Spleen (tissue), 11 donors: Measurements from ENCODE around the gene CLASRP. TPM values are rescaled to one million over a fixed set of nuclear protein-coding genes. Genes with fewer than 3 reads are reported as not detected.
A peak's percentile ranks its signal among the peaks of the same experiment; 100 is the strongest.

ENCODE experiments used
- DNase-seq: peaks from one replicate; pipeline ENCODE4 v3.0.0-alpha.2; 2020
- H3K27ac ChIP-seq, 8 donors: fragments of 200-600 bp; sonication (generic) in 7 of 8; 1 replicate in 4 of 8; 2 replicates in 4 of 8; pipeline versions ENCODE4 v1.5.0 to v1.8.0; 2016 to 2021; ENCODE audit warnings: inconsistent platforms in 4 of 8, mild to moderate bottlenecking in 4 of 8, moderate library complexity in 1 of 8
- H3K27me3 ChIP-seq, 7 donors: fragments of 200-600 bp; sonication (generic) in 6 of 7; replicated peaks in 1 of 7; 1 replicate in 4 of 7; 2 replicates in 3 of 7; pipeline versions ENCODE4 v1.5.0 to v1.8.0; 2016 to 2021; ENCODE audit warnings: inconsistent platforms in 3 of 7, mild to moderate bottlenecking in 1 of 7
- H3K36me3 ChIP-seq, 6 donors: fragments of 200-600 bp; sonication (generic) in 5 of 6; 1 replicate in 4 of 6; 2 replicates in 2 of 6; pipeline versions ENCODE4 v1.5.0 to v1.8.0; 2016 to 2021; ENCODE audit warnings: inconsistent platforms in 2 of 6
- H3K4me1 ChIP-seq, 6 donors: fragments of 200-600 bp; sonication (generic) in 5 of 6; 1 replicate in 3 of 6; 2 replicates in 3 of 6; pipeline versions ENCODE4 v1.5.0 to v1.8.0; 2016 to 2021; ENCODE audit warnings: inconsistent platforms in 3 of 6
- H3K4me3 ChIP-seq, 8 donors: fragments of 200-600 bp; sonication (generic) in 7 of 8; 1 replicate in 4 of 8; 2 replicates in 4 of 8; pipeline versions ENCODE4 v1.5.0 to v1.8.0; 2016 to 2021; ENCODE audit warnings: inconsistent platforms in 4 of 8, mild to moderate bottlenecking in 4 of 8, moderate library complexity in 2 of 8
- H3K9me3 ChIP-seq, 8 donors: fragments of 200-600 bp; sonication (generic) in 7 of 8; 1 replicate in 4 of 8; 2 replicates in 4 of 8; pipeline versions ENCODE4 v1.5.0 to v1.8.0; 2016 to 2021; ENCODE audit warnings: inconsistent platforms in 4 of 8
- CTCF ChIP-seq, 11 experiments: fragments of 200-600 bp in 7 of 11; fragments of 450-650 bp in 4 of 11; sonication (generic) in 4 of 11; IDR thresholded peaks in 8 of 11; conservative IDR thresholded peaks in 3 of 11; 1 replicate in 7 of 11; 2 replicates in 4 of 11; pipeline versions ENCODE4 v1.4.0 to v1.8.0; 2016 to 2021; ENCODE audit warnings: antibody characterized with exemption in 11 of 11, inconsistent platforms in 4 of 11, mild to moderate bottlenecking in 1 of 11
- POLR2A ChIP-seq, 3 donors: fragments of 450-650 bp; IDR thresholded peaks; one replicate each; pipeline ENCODE4 v1.5.1; 2017; ENCODE audit warnings: antibody characterized with exemption in 3 of 3, mild to moderate bottlenecking in 1 of 3
- POLR2AphosphoS5 ChIP-seq, 3 donors: sonication (generic); formaldehyde crosslinking; IDR thresholded peaks; one replicate each; pipeline ENCODE4 v1.5.1; 2017; ENCODE audit warnings: antibody characterized with exemption in 3 of 3
- WGBS, 5 donors: extraction: QIAGEN DNeasy Blood & Tissue Kit in 3 of 5; methylation state at CpG; one replicate each; pipeline versions ENCODE4 v1.1.5 to v1.1.7; 2013 to 2018; 5-methylcytosine and 5-hydroxymethylcytosine counted together
- intact Hi-C: fragments of 100-400 bp; cut with DNase I; formaldehyde crosslinking; loops from one replicate; pipeline ENCODE4 v1.15.0; 2023; ENCODE audit warnings: low total_unique reads
- polyA plus RNA-seq, 3 donors: library from polyadenylated mRNA; stranded (reverse); fragments of 200-250 nt; gene quantifications; one replicate each; pipeline ENCODE4 v1.2.1, GENCODE V29; 2013
- total RNA-seq, 7 donors: library from RNA; depleted of rRNA in 3 of 7; stranded (reverse); fragments of >200 nt in 3 of 7; fragmentation: NEBNext Ultra II Directional in 4 of 7; extraction: Animal tissue kit (Norgen Biotek cat#: 25700) in 4 of 7; gene quantifications; one replicate each; pipeline versions ENCODE4 v1.1.0 to v1.2.1, GENCODE V29; 2016 to 2021
- donor health status: healthy with polysubstance abuse.
- donor health status: DM: no; HTN: no; CAD: no; lungs with moderate emphysema.
- donor health status: DM: no; HTN: no; CAD: no.
- donor health status: Bipolar disorder and iron deficiency.
- donor health status: healthy.
- donor health status: DM: no; HTN: no; CAD: no.
- donor health status: DM: yes; HTN: yes; CAD: no.

CLASRP gene
- total and polyA plus RNA-seq, 10 donors = 61.3 to 215 (median 145) TPM

GRCh38 chr19:45098521-45099466 lies 59.9 kb downstream of the CLASRP start:
- H3K4me1 ChIP-seq = peaks cover 20 to 100% (median 75%) of the 10 kb centered on the region in 6 donors
- WGBS, 5 donors = 54 to 77% (median 67%) methylated on average over 14 to 15 of the region's 15 CpGs
- H3K4me3 ChIP-seq = no peak overlapping the region
- H3K36me3 ChIP-seq = peaks cover 0 to 18% (median 0%) of the 10 kb centered on the region in 6 donors
- intact Hi-C loops = no loop called here
- H3K27ac ChIP-seq = peak overlapping the region in 1 of 8 donors; percentile 21
- H3K27me3 ChIP-seq = no peaks in the 10 kb centered on the region
- TF ChIP-seq CTCF (IDR thresholded peaks at IDR 0.05 in 8 of 11, conservative IDR thresholded peaks at IDR 0.05 in 3 of 11) = no peak
- no peak for TF ChIP-seq POLR2A (IDR thresholded peaks at IDR 0.05)
- TF ChIP-seq POLR2AphosphoS5 (IDR thresholded peaks at IDR 0.05) = no peak
- H3K9me3 ChIP-seq = no peaks in the 10 kb centered on the region
- no peak for DNase-seq

GRCh38 chr19:45099467-45100191 lies 60.8 kb downstream of the CLASRP start:
- DNase-seq = no peak
- Histone ChIP-seq H3K4me1 (peaks cover 18 to 100% (median 75%) of the 10 kb centered on the region in 6 donors), H3K9me3 (no peaks in the 10 kb centered on the region), H3K27ac (no peak overlapping the region), H3K36me3 (peaks cover 0 to 18% (median 0%) of the 10 kb centered on the region in 6 donors), H3K27me3 (no peaks in the 10 kb centered on the region), H3K4me3 (no peak overlapping the region)
- no peak for TF ChIP-seq CTCF (IDR thresholded peaks at IDR 0.05 in 8 of 11, conservative IDR thresholded peaks at IDR 0.05 in 3 of 11)
- TF ChIP-seq POLR2AphosphoS5 (IDR thresholded peaks at IDR 0.05) = no peak
- no peak for TF ChIP-seq POLR2A (IDR thresholded peaks at IDR 0.05)
- intact Hi-C loops = no loop called here
- 84 to 91% (median 87%) methylated on average over 25 of the region's 25 CpGs for WGBS, 5 donors

GRCh38 chr19:45100201-45100600 lies 61.4 kb downstream of the CLASRP start:
- H3K9me3 ChIP-seq = no peaks in the 10 kb centered on the region
- H3K4me3 ChIP-seq = no peak overlapping the region
- peaks cover 0 to 18% (median 0%) of the 10 kb centered on the region in 6 donors for H3K36me3 ChIP-seq
- intact Hi-C loops = no loop called here
- no peaks in the 10 kb centered on the region for H3K27me3 ChIP-seq
- TF ChIP-seq POLR2A (IDR thresholded peaks at IDR 0.05) (no peak), CTCF (IDR thresholded peaks at IDR 0.05 in 8 of 11, conservative IDR thresholded peaks at IDR 0.05 in 3 of 11) (no peak), POLR2AphosphoS5 (IDR thresholded peaks at IDR 0.05) (no peak)
- WGBS, 5 donors = 89 to 94% (median 91%) methylated on average over 3 of the region's 3 CpGs
- peaks cover 20 to 100% (median 75%) of the 10 kb centered on the region in 6 donors for H3K4me1 ChIP-seq
- no peak for DNase-seq
- H3K27ac ChIP-seq = no peak overlapping the region
